Gastroesophageal sphincter (tissue), 4 donors: ENCODE data around the gene ZNF580. TPM values are rescaled to one million over a fixed set of nuclear protein-coding genes. Genes with fewer than 3 reads are reported as not detected.

Source experiments
- ATAC-seq: fragments of 150-250 bp; one replicate; pipeline ENCODE4 v1.9.1; 2016; ENCODE audit warnings: mild to moderate bottlenecking, moderate library complexity
- H3K27ac ChIP-seq, 4 donors: fragments of 200-600 bp; sonication (generic) in 3 of 4; 1 replicate in 3 of 4; 2 replicates in 1 of 4; pipeline ENCODE4 v1.5.1; 2016 to 2019
- H3K27me3 ChIP-seq: fragments of 200-600 bp; sonication (generic); one replicate; pipeline ENCODE4 v1.5.1; 2019
- H3K36me3 ChIP-seq, 2 donors: fragments of 200-600 bp; sonication (generic); one replicate each; pipeline ENCODE4 v1.5.1; 2019; ENCODE audit warnings: control low read depth in 1 of 2
- H3K4me1 ChIP-seq, 3 donors: fragments of 200-600 bp; sonication (generic); 1 replicate in 2 of 3; 2 replicates in 1 of 3; pipeline ENCODE4 v1.5.1; 2016 to 2019; ENCODE audit warnings: control low read depth in 2 of 3
- H3K4me3 ChIP-seq, 2 donors: fragments of 200-600 bp; sonication (generic); one replicate each; pipeline ENCODE4 v1.5.1; 2019; ENCODE audit warnings: mild to moderate bottlenecking in 1 of 2, moderate library complexity in 1 of 2
- H3K9me3 ChIP-seq, 3 donors: fragments of 200-600 bp; sonication (generic); one replicate each; pipeline ENCODE4 v1.5.1; 2017 to 2019; ENCODE audit warnings: control low read depth in 2 of 3
- EP300 ChIP-seq: sonication (generic); formaldehyde crosslinking; IDR thresholded peaks from one replicate; pipeline ENCODE4 v1.6.1; 2017; ENCODE audit warnings: antibody characterized with exemption, mild to moderate bottlenecking
- POLR2A ChIP-seq, 2 donors: fragments of 450-650 bp; IDR thresholded peaks; one replicate each; pipeline ENCODE4 v1.6.1; 2017; ENCODE audit warnings: antibody characterized with exemption in 2 of 2, mild to moderate bottlenecking in 2 of 2, moderate library complexity in 1 of 2
- POLR2AphosphoS5 ChIP-seq: sonication (generic); formaldehyde crosslinking; IDR thresholded peaks from one replicate; pipeline ENCODE4 v1.6.1; 2017; ENCODE audit warnings: antibody characterized with exemption
- WGBS, 2 donors: methylation state at CpG; one replicate each; pipeline ENCODE4 v1.1.5; 2018; ENCODE audit warnings: low coverage in 1 of 2; 5-methylcytosine and 5-hydroxymethylcytosine counted together
- total RNA-seq, 4 donors: library from RNA; depleted of rRNA; stranded (reverse); fragments of >200 nt; gene quantifications; one replicate each; pipeline ENCODE4 v1.1.0, GENCODE V29; 2016
- TF ChIP-seq, protein P1 (sequence below), 4 experiments: fragments of 200-600 bp in 2 of 4; fragments of 450-650 bp in 2 of 4; sonication (generic) in 1 of 4; IDR thresholded peaks; one replicate each; pipeline ENCODE4 v1.5.1; 2017 to 2019; ENCODE audit warnings: antibody characterized with exemption in 4 of 4, mild to moderate bottlenecking in 2 of 4, moderate library complexity in 2 of 4

The ZNF580 gene
- total RNA-seq, 4 donors from 2014 or later = 28.9 to 44.1 (median 35.2) TPM

DNA sequence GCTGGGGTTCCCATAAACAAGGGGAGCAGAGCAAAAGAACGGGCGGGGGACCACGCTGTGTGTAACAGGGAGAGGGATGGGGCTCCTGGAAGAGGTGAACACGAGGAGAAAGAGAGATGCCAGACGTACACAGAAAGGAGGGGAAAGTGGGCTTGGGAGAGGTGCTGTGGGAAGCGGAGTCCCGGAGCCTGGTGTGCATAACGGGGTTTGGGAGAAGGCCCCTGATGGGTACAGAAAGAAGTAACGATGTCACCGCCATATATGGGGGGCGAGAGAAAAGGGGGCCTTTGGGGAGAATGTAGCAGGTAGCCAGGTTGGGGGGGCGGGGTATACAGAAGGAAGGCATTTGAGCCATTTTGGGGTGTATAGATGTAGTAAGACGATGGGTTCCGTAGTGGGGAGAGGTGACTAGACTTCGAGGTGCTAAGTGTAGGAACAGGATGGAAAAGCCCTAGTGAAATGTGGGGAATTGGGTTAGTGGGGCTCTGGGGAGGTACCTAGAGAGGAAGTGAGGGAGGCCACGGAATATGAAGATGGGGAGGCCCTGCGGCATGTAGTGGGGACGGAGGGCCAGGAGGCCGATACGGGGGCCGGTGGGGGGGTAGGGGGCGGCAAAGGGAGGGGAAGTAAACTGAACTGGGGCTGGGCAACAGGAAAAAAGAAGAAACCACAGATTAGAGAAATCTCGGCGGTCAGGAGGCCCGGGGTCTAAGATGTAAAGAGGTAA, 787 bp downstream of the ZNF580 start:
- peak overlapping the region; percentile 83 to 96 (median 93) for H3K27ac ChIP-seq
- 0 to 2% methylated on average over 2 to 24 of the region's 25 CpGs for WGBS, 2 donors
- H3K27me3 ChIP-seq = no peaks in the 10 kb centered on the region
- ATAC-seq = peak; percentile 3
- H3K9me3 ChIP-seq = no peaks in the 10 kb centered on the region
- H3K36me3 ChIP-seq = peaks cover 0 to 19% of the 10 kb centered on the region in 2 donors
- TF ChIP-seq POLR2A (IDR thresholded peaks at IDR 0.05) = no peak
- no peak for TF ChIP-seq EP300
- TF ChIP-seq POLR2AphosphoS5 = no peak
- TF ChIP-seq, protein P1, sequence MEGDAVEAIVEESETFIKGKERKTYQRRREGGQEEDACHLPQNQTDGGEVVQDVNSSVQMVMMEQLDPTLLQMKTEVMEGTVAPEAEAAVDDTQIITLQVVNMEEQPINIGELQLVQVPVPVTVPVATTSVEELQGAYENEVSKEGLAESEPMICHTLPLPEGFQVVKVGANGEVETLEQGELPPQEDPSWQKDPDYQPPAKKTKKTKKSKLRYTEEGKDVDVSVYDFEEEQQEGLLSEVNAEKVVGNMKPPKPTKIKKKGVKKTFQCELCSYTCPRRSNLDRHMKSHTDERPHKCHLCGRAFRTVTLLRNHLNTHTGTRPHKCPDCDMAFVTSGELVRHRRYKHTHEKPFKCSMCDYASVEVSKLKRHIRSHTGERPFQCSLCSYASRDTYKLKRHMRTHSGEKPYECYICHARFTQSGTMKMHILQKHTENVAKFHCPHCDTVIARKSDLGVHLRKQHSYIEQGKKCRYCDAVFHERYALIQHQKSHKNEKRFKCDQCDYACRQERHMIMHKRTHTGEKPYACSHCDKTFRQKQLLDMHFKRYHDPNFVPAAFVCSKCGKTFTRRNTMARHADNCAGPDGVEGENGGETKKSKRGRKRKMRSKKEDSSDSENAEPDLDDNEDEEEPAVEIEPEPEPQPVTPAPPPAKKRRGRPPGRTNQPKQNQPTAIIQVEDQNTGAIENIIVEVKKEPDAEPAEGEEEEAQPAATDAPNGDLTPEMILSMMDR (IDR thresholded peaks at IDR 0.05) = no peak
- peaks cover 3 to 94% (median 56%) of the 10 kb centered on the region in 3 donors for H3K4me1 ChIP-seq
- H3K4me3 ChIP-seq = peak overlapping the region; percentile 89 to 95

DNA sequence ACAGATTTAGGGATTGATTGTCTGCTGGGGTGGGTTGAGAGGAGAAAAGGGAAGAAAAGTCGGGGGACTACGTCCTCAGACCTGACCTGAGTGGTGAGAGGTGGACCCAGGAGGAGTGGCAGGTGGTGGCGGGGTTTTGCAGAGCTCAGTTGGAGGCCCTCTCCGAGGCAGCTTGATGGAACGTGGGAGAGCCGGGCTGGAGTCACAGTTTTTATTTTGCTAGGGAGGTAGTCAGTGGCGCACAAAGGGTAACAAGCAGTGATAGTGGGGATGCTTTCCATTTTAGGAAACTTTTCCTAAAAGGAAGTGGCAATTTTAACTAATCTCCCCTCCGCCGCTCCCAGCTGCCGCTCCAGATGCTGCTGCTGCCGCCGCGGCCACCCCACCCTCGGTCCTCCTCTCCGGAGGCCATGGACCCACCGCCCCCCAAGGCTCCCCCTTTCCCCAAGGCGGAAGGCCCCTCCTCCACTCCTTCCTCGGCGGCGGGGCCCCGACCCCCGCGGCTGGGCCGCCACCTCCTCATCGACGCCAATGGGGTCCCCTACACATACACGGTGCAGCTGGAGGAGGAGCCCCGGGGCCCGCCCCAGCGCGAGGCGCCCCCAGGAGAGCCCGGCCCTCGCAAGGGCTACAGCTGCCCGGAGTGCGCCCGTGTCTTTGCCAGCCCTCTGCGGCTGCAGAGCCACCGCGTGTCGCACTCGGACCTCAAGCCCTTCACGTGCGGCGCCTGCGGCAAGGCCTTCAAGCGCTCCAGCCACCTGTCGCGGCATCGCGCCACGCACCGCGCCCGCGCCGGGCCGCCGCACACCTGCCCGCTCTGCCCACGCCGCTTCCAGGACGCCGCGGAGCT, 1.6 kb downstream of the ZNF580 start:
- WGBS, 2 donors = 0 to 1% methylated on average over 14 to 15 of the region's 65 CpGs
- Histone ChIP-seq H3K27ac (peak overlapping the region; percentile 16 to 96 (median 93)), H3K36me3 (peaks cover 0 to 19% of the 10 kb centered on the region in 2 donors), H3K9me3 (no peaks in the 10 kb centered on the region), H3K4me3 (peak overlapping the region; percentile 89 to 95), H3K27me3 (no peaks in the 10 kb centered on the region), H3K4me1 (peaks cover 3 to 94% (median 54%) of the 10 kb centered on the region in 3 donors)
- ATAC-seq = peak; percentile 1
- TF ChIP-seq, protein P1 (IDR thresholded peaks at IDR 0.05) = no peak
- peak; percentile 5 for TF ChIP-seq POLR2AphosphoS5
- TF ChIP-seq EP300 = no peak
- peak in 1 of 2 donors; percentile 6 for TF ChIP-seq POLR2A (IDR thresholded peaks at IDR 0.05)

DNA sequence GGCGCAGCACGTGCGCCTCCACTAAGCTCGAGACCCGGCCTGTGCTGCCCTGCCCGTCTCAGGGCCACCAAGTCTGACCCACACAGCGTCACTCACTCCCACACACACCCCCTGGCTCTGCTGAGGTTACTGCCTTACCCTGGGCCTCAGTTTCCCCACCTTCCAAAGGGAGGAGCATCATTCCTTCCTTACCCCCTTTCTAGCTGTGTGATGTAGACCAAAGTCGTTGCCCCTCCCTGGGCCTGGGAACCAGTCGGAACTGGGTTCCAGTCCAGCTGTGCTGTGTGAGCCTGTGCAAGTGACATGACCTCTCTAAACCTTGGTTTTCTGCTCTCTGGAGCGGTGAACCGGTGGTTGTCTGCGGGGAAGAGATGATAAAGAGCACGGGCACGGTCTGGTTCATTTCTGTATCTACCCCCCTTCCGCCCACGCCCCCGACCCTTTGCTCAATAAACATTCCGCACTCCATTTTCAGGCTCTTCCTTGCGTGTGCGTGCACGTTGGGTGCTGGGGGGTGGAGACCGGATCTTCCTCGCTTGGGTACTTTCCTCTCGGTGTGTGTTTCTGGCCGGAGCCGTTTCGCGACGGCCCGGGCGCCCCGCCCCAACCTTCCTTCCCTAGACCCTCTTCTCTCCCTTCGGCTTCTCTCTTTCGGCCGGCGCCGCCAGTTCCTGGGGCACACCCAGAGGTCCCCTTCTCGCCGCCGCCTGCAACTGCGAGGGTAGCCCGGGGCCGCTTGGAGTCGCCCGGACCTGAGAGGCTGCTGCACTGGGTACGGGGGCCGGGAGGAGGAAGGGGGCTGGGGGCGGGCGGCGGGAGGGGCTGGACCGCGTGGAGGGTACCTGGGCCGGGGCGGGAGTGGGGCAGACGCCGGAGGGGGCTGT, 2.4 kb downstream of the ZNF580 start, which contains the start of gene ZNF581:
Gene ZNF581, plus strand, starts transcription at position 647 of the 884 bp plus-strand sequence. CDS start 923 bp downstream, outside the sequence.
- 0 to 2% methylated on average over 10 to 15 of the region's 56 CpGs for WGBS, 2 donors

DNA sequence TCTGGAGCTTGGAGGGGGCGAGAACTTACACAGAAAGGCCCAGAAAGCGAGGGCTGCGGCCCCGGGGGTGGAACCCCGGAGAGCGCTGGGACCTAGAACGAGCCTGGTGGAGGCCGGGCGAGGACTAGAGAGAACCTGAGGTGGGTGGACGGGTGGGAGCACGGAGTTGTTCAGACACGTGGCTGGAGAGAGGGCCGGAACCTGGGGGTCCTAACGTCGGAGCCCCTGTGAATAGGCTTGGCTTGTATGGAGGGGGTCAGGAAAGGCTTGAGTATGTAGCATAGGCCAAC, 3.0 kb downstream of the ZNF580 start:
- 0% methylated on average over 11 of the region's 15 CpGs; no CpG with 5 or more reads in 1 of the 2 donors for WGBS, 2 donors
- no peaks in the 10 kb centered on the region for H3K9me3 ChIP-seq
- ATAC-seq = no peak
- TF ChIP-seq EP300 (no peak), POLR2A (IDR thresholded peaks at IDR 0.05) (no peak), POLR2AphosphoS5 (no peak)
- TF ChIP-seq, protein P1 (IDR thresholded peaks at IDR 0.05) = no peak
- H3K4me3 ChIP-seq = peak overlapping the region; percentile 89 to 95
- H3K27me3 ChIP-seq = no peaks in the 10 kb centered on the region
- peaks cover 0 to 19% of the 10 kb centered on the region in 2 donors for H3K36me3 ChIP-seq
- peaks cover 3 to 94% (median 53%) of the 10 kb centered on the region in 3 donors for H3K4me1 ChIP-seq
- peak overlapping the region; percentile 70 to 96 (median 93) for H3K27ac ChIP-seq

More for the DNA sequence above, 2.4 kb downstream of the ZNF580 start, which contains the start of gene ZNF581:
- Histone ChIP-seq H3K4me3 (peak within 1 kb of the TSS; percentile 89 to 95), H3K27me3 (no peaks in the 10 kb centered on the region), H3K27ac (peak within 1 kb of the TSS; percentile 70 to 96 (median 93)), H3K9me3 (no peaks in the 10 kb centered on the region), H3K36me3 (peaks cover 0 to 19% of the 10 kb centered on the region in 2 donors), H3K4me1 (peaks cover 3 to 94% (median 50%) of the 10 kb centered on the region in 3 donors)
- ATAC-seq = peak; percentile 61
- TF ChIP-seq POLR2A (IDR thresholded peaks at IDR 0.05) = peak in 1 of 2 donors; percentile 11
- TF ChIP-seq, protein P1 (IDR thresholded peaks at IDR 0.05) = no peak
- peak; percentile 67 for TF ChIP-seq POLR2AphosphoS5
